Measurements from ENCODE around the gene SYTL3. TPM values are rescaled to one million over a fixed set of nuclear protein-coding genes. Genes with fewer than 3 reads are reported as not detected.

SYTL3 gene
- total RNA-seq, 1 experiment from 2014 or later = 13.8 TPM

- no peak for DNase-seq (ENCODE audit: low read depth)
Observed at GRCh38 chr6:158756977-158757752, 107.3 kb downstream of the SYTL3 start.

- no peak for DNase-seq (ENCODE audit: low read depth)
Observed at GRCh38 chr6:158757753-158758090, 107.9 kb downstream of the SYTL3 start.

GRCh38 chr6:158758451-158758860 lies 108.6 kb downstream of the SYTL3 start:
- DNase-seq (ENCODE audit: low read depth) = no peak

DNA sequence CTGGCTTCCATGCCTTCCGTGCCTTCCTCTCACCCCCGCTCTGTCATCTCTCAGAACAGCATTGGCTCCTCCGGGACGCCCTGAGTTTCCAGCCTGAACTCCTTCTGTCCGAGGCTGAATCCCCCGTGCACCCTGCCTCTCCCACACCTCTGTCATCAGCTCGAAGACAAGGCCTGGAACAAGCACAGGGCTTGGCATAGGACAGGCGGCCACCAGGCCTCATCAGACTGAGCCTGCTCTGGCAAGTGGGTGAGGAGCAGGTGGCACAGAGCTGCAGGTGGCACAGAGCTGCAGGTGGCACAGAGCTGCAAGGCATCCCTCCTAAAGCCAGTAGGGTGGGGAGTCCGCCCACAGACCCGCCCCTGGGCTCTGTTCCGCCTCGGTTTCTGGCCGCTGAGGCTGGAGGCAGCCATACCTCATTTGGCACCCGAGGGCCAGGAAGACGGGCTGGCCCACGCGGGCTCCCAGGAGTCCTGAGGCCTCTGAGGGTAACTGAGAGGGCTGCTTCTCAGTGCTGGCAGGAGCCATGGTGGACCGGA lies 109.2 kb downstream of the SYTL3 start:
- DNase-seq (ENCODE audit: low read depth) = no peak

GRCh38 chr6:158759966-158760617 lies 110.2 kb downstream of the SYTL3 start:
- no peak for DNase-seq (ENCODE audit: low read depth)

- DNase-seq (ENCODE audit: low read depth) = no peak
Observed at GRCh38 chr6:158760618-158761250, 110.9 kb downstream of the SYTL3 start.

DNA sequence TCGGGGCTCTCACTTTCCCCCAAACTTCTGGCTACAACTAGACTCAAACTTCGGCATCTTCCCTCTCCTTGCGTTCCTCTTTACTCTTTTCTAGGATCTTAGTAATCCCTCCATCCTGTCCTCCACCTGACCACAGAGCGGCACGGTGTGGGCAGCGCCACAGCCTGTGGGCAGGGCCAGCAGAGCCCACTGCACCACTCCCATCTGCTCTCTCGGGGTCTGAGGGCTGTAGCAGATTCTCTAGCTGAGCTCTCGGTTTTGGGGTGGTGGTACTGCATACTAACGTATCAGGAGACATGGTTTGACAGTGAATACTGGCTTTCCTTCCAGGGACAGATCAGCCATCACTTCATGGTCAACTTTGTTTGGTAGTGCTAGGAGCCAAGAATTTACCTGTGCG lies 111.9 kb downstream of the SYTL3 start:
- DNase-seq (ENCODE audit: low read depth) = no peak

GRCh38 chr6:158762787-158763433 lies 113.1 kb downstream of the SYTL3 start:
- no peak for DNase-seq (ENCODE audit: low read depth)

DNA sequence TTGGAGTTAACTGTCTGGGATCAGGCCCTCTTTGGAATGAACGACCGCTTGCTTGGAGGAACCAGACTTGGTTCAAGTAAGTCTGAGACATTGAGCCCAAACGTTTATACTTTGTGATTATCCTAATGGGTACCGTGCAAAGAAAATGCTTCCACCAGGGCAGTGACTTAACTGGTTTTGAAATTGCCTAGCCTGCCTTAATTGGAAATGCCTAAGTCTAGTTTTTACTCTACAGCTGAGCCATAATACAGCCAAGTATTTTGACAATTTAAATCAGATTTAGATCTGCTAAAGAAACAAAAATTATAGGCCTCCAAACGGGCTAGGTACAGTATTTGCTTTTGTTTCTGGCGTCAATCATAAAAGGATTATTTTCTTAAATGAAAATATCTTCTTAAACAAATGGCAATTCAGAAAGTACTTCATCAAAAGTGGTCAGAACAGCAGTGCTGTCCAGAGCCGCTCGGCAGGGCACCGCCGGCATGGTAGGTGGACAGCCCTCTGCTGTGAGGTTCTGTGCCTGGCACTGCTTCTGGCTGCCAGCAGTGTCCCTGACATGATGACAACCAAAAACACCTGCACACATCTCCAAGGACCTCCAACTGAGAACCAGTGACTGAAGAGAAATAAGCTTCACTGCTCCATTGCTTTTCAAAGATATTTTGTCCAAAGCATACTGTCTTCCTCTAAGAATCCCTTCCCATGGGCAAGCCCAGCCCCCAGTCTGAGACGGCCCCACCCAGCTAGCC lies 113.8 kb downstream of the SYTL3 start:
- no peak for DNase-seq (ENCODE audit: low read depth)

DNA sequence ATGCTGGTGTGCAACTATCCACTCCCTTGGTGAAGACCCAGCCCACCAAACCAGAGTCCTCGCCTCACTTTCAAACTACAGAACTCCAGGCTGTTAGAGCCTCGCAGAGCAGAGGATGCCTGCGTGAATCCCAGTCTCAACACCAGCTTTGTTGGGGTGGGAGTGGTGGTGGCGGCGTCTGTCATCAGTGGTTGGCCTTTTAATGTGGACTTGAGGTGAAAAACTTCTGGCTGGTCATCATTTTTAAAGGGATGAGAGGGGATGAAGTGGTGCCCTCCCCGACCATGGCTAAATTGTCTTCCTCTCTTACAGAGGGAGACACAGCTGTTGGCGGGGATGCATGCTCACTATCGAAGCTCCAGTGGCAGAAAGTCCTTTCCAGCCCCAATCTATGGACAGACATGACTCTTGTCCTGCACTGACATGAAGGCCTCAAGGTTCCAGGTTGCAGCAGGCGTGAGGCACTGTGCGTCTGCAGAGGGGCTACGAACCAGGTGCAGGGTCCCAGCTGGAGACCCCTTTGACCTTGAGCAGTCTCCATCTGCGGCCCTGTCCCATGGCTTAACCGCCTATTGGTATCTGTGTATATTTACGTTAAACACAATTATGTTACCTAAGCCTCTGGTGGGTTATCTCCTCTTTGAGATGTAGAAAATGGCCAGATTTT lies 114.5 kb downstream of the SYTL3 start:
- no peak for DNase-seq (ENCODE audit: low read depth)

DNA sequence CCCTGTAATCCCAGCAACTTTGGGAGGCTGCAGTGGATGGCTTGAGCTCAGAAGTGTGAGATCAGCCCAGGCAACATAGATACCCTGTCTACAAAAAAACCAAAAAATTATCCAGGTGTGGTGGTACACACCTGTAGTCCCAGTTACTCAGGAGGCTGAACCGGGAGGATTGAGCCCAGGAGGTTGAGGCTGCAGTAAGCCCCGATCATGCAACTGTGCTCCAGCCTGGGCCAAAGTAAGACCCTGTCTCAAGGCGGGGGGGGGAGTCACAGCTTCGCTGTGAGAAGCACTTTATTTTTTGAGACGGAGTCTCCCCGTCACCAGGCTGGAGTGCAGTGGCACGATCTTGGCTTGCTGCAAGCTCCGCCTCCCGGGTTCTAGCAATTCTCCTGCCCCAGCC lies 115.1 kb downstream of the SYTL3 start:
- DNase-seq (ENCODE audit: low read depth) = no peak

- DNase-seq (ENCODE audit: low read depth) = no peak
Observed at GRCh38 chr6:158765499-158766068, 115.7 kb downstream of the SYTL3 start.

GRCh38 chr6:158766621-158767455 lies 117.0 kb downstream of the SYTL3 start:
- peak; percentile 17 for DNase-seq (ENCODE audit: low read depth)

GRCh38 chr6:158767709-158768108 lies 117.9 kb downstream of the SYTL3 start:
- no peak for DNase-seq (ENCODE audit: low read depth)

GRCh38 chr6:158768436-158768835 lies 118.6 kb downstream of the SYTL3 start:
- DNase-seq (ENCODE audit: low read depth) = no peak

- DNase-seq (ENCODE audit: low read depth) = no peak
Observed at GRCh38 chr6:158769234-158769770, 119.4 kb downstream of the SYTL3 start.

GRCh38 chr6:158769771-158770432 lies 120.0 kb downstream of the SYTL3 start:
- peak; percentile 76 for DNase-seq (ENCODE audit: low read depth)

DNA sequence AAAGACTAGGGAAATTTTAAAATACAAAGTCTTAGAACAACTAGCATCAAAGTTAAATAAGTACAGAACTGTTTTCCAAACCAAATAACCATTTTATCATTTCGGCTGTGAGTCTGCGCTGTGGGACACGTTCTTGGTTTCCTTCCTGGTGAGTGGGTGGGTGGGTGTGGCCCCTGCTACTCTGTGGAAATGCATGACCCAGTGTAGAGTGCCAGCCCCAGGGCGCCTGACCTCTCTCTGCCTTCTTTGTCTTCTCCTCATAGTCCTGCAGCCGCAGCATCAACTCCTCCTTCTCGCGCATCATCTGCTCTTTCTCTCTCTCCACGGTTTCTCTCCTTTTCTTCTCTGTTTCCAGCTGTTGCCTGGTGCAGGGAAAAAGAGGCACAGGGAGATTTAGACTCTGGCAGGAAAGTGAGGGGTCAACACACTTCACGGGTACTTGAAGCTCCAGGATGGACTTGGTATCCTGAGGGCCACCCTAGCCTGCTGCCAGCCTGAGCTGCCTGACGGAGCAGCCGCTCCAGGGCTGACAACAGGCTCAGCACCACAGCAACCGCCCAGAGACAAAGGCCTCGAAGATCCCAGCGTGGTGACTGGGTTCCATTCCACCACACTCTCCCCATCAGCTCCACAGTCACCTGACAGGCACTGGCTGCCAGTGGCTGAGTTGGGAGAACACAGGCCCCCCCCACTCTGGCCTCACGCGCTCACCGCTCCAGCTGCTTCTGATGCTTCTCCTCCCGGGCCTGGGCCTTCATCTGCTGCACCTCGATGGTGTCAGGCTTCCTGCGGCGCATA lies 120.9 kb downstream of the SYTL3 start:
- peak; percentile 27 for DNase-seq (ENCODE audit: low read depth)
